OCI-LY7 (cell line): ENCODE data around the gene CHMP4B. TPM values are rescaled to one million over a fixed set of nuclear protein-coding genes. Genes with fewer than 3 reads are reported as not detected.

ENCODE experiments used
- BruUV-seq: library from RNA; stranded (reverse); fragments of 400-500 nt; replicated peaks from 2 replicates; lab custom pipeline; 2021; lab: Mats Ljungman, UMichigan
- CTCF ChIA-PET: fragments of 300-600 bp; sonication (Branson Sonifier 250); formaldehyde crosslinking; loops from one replicate; lab custom pipeline; 2022; ENCODE audit warnings: antibody characterized with exemption; ENCODE audit not compliant: unreplicated experiment; lab: Charles Lee
- POLR2A ChIA-PET: fragments of 300-600 bp; sonication (Branson Sonifier 250); formaldehyde crosslinking; loops from one replicate; lab custom pipeline; 2022; ENCODE audit warnings: antibody characterized with exemption; lab: Charles Lee
- DNase-seq: peaks from one replicate; pipeline ENCODE4 v3.0.0-alpha.2; 2015; ENCODE audit warnings: low spot score
- H2AFZ ChIP-seq: fragments of 200-600 bp; sonication (generic), shearing (Covaris generic); 2 replicates; pipeline ENCODE4 v1.6.1; 2014; ENCODE audit warnings: mild to moderate bottlenecking, antibody characterized with exemption, low read length, moderate library complexity
- H3K27ac ChIP-seq: fragments of 200-600 bp; sonication (generic); 2 replicates; pipeline ENCODE4 v1.5.1; 2014; ENCODE audit warnings: mixed run types, low read depth, mild to moderate bottlenecking, moderate library complexity, low read length, inconsistent platforms; ENCODE audit not compliant: poor library complexity, severe bottlenecking
- H3K36me3 ChIP-seq: fragments of 200-600 bp; sonication (generic); 2 replicates; pipeline ENCODE4 v1.6.1; 2014; ENCODE audit warnings: mild to moderate bottlenecking, antibody characterized with exemption, low read length, moderate library complexity, mixed read lengths; ENCODE audit not compliant: insufficient read depth
- H3K4me1 ChIP-seq: fragments of 200-600 bp; sonication (generic); 2 replicates; pipeline ENCODE4 v1.5.1; 2014; ENCODE audit warnings: mild to moderate bottlenecking, low read length; ENCODE audit not compliant: insufficient read depth, poor library complexity, severe bottlenecking
- H3K4me2 ChIP-seq: fragments of 200-600 bp; sonication (generic); 2 replicates; pipeline ENCODE4 v1.6.1; 2014; ENCODE audit warnings: mild to moderate bottlenecking, low read length
- H3K4me3 ChIP-seq: fragments of 200-600 bp; sonication (generic); 2 replicates; pipeline ENCODE4 v1.5.1; 2014; ENCODE audit warnings: mild to moderate bottlenecking, low read depth, low read length; ENCODE audit not compliant: poor library complexity, severe bottlenecking
- H3K79me2 ChIP-seq: fragments of 200-600 bp; sonication (generic); 2 replicates; pipeline ENCODE4 v1.6.1; 2016; ENCODE audit warnings: low read depth, mild to moderate bottlenecking, low read length, moderate library complexity, mixed read lengths; ENCODE audit not compliant: insufficient read depth
- H3K9me2 ChIP-seq: fragments of 200-600 bp; sonication (generic); 2 replicates; pipeline ENCODE4 v1.6.1; 2016; ENCODE audit warnings: mild to moderate bottlenecking, low read length, mixed read lengths; ENCODE audit not compliant: insufficient read depth
- H3K9me3 ChIP-seq: fragments of 200-600 bp; sonication (generic); 2 replicates; pipeline ENCODE4 v1.6.1; 2014; ENCODE audit warnings: mild to moderate bottlenecking, mixed run types, low read length, mixed read lengths
- H4K20me1 ChIP-seq: fragments of 200-600 bp; sonication (generic); 2 replicates; pipeline ENCODE4 v1.6.1; 2014; ENCODE audit warnings: mild to moderate bottlenecking, antibody characterized with exemption, low read length, moderate library complexity, mixed read lengths; ENCODE audit not compliant: insufficient read depth
- CTCF ChIP-seq: fragments of 200-600 bp; sonication (generic); conservative IDR thresholded peaks from 2 replicates; pipeline ENCODE4 v1.5.1; 2014; ENCODE audit warnings: mild to moderate bottlenecking, antibody characterized with exemption, low read length, moderate library complexity, mixed read lengths
- EZH2phosphoT487 ChIP-seq: fragments of 200-600 bp; sonication (generic); IDR thresholded peaks from 2 replicates; pipeline ENCODE4 v1.6.1; 2018; ENCODE audit warnings: low read depth, borderline replicate concordance, mild to moderate bottlenecking, mixed run types, antibody characterized with exemption, low read length, moderate library complexity, mixed read lengths
- intact Hi-C: fragments of 100-400 bp; cut with micrococcal nuclease; formaldehyde crosslinking; loops from one replicate; pipeline ENCODE4 v1.10.0; 2022; ENCODE audit not compliant: unreplicated experiment
- total RNA-seq, 2 experiments: library from RNA; depleted of rRNA in 1 of 2; stranded (reverse); fragments of >200 nt in 1 of 2; shearing (Covaris generic) in 1 of 2; gene quantifications; 2 replicates each; pipeline ENCODE4 v1.2.3, GENCODE V29; 2014 to 2022

The CHMP4B gene
- total RNA-seq, 2 experiments from 2014 or later = 32.4 to 84.2 TPM

- no TSS peak for BruUV-seq
Measured at GRCh38 chr20:33902011-33902410, 90.9 kb downstream of the CHMP4B start.

More at GRCh38 chr20:33902011-33902410, 90.9 kb downstream of the CHMP4B start:
- no peak for DNase-seq
- Histone ChIP-seq H3K79me2 (no peaks in the 10 kb centered on the region), H3K9me3 (no peaks in the 10 kb centered on the region), H2AFZ (no peak overlapping the region; the same call in 1 of the 2 replicates), H3K27ac (no peak overlapping the region), H3K9me2 (no peaks in the 10 kb centered on the region), H3K36me3 (no peaks in the 10 kb centered on the region), H4K20me1 (no peaks in the 10 kb centered on the region), H3K4me2 (no peak overlapping the region), H3K4me3 (no peak overlapping the region), H3K4me1 (peaks cover 28% of the 10 kb centered on the region)
- intact Hi-C loops = no loop called here
- ChIA-PET CTCF (no interaction called here), POLR2A (interaction anchor here (0.6 to 0.7 kb wide), 2 partner anchors 12 to 34 kb away, joined by 5 read pairs; no protein-coding TSS in a partner anchor)
- TF ChIP-seq CTCF = no peak
- no peak for TF ChIP-seq EZH2phosphoT487

Other genes with a start within 250 kb of the CHMP4B start
- gene C20orf144, start 149.0 kb upstream of the CHMP4B start, total RNA-seq (2014; rRNA removed; shearing (Covaris generic)) = 0.18 and 0.44 TPM in 2 replicates
- gene C20orf144, start 149.0 kb upstream of the CHMP4B start, total RNA-seq (2022) = 0.31 and 0.42 TPM in 2 replicates
- 7.4 and 11.7 TPM in 2 replicates for gene ACTL10, start 144.4 kb upstream of the CHMP4B start, total RNA-seq (2014; rRNA removed; shearing (Covaris generic))
- gene ACTL10, start 144.4 kb upstream of the CHMP4B start, total RNA-seq (2022) = 5.1 and 5.6 TPM in 2 replicates
- gene NECAB3, start 136.9 kb upstream of the CHMP4B start, total RNA-seq (2014; rRNA removed; shearing (Covaris generic)) = 48.2 and 62.4 TPM in 2 replicates
- gene NECAB3, start 136.9 kb upstream of the CHMP4B start, total RNA-seq (2022) = 71.3 and 79.4 TPM in 2 replicates
- gene E2F1, start 125.0 kb upstream of the CHMP4B start, total RNA-seq (2014; rRNA removed; shearing (Covaris generic)) = 128 and 135 TPM in 2 replicates
- gene E2F1, start 125.0 kb upstream of the CHMP4B start, total RNA-seq (2022) = 148 and 168 TPM in 2 replicates
- gene PXMP4, start 91.0 kb upstream of the CHMP4B start, total RNA-seq (2014; rRNA removed; shearing (Covaris generic)) = 3.1 and 4.2 TPM in 2 replicates
- gene PXMP4, start 91.0 kb upstream of the CHMP4B start, total RNA-seq (2022) = 7.8 and 8.2 TPM in 2 replicates
- gene ZNF341, start 79.4 kb upstream of the CHMP4B start, total RNA-seq (2014; rRNA removed; shearing (Covaris generic)) = 3.2 and 3.4 TPM in 2 replicates
- gene ZNF341, start 79.4 kb upstream of the CHMP4B start, total RNA-seq (2022) = 6.8 and 7.7 TPM in 2 replicates
- gene RALY, start 182.6 kb downstream of the CHMP4B start, total RNA-seq (2014; rRNA removed; shearing (Covaris generic)) = 136 and 151 TPM in 2 replicates
- 163 and 173 TPM in 2 replicates for gene RALY, start 182.6 kb downstream of the CHMP4B start, total RNA-seq (2022)